ENCODE data around the gene SLC12A7.

Gene SLC12A7

GRCh38 chr5:1047332-1047965 is 64.4 kb downstream of the SLC12A7 start:
- no peak for DNase-seq

- no peak for DNase-seq
Observed at GRCh38 chr5:1045960-1046560, 65.8 kb downstream of the SLC12A7 start.

GRCh38 chr5:1044117-1044516 is 67.7 kb downstream of the SLC12A7 start:
- no peak for DNase-seq

- no peak for DNase-seq
Observed at GRCh38 chr5:1043327-1043726, 68.5 kb downstream of the SLC12A7 start.

GRCh38 chr5:1042626-1043025 is 69.2 kb downstream of the SLC12A7 start:
- no peak for DNase-seq

GRCh38 chr5:1041225-1042143 is 70.4 kb downstream of the SLC12A7 start:
- no peak for DNase-seq

- DNase-seq = no peak
Observed at GRCh38 chr5:1040571-1040970, 71.3 kb downstream of the SLC12A7 start.

GRCh38 chr5:1039706-1040260 is 72.1 kb downstream of the SLC12A7 start:
- no peak for DNase-seq

- DNase-seq = no peak
Observed at GRCh38 chr5:1039210-1039548, 72.7 kb downstream of the SLC12A7 start.

GRCh38 chr5:1038417-1039209 is 73.2 kb downstream of the SLC12A7 start:
- no peak for DNase-seq

- DNase-seq = no peak
Observed at GRCh38 chr5:1037671-1038416, 74.0 kb downstream of the SLC12A7 start.

- no peak for DNase-seq
Observed at GRCh38 chr5:1037123-1037670, 74.7 kb downstream of the SLC12A7 start.

GRCh38 chr5:1036504-1037122 is 75.2 kb downstream of the SLC12A7 start:
- DNase-seq = no peak

GRCh38 chr5:1035421-1036405 is 76.2 kb downstream of the SLC12A7 start:
- no peak for DNase-seq

GRCh38 chr5:1034986-1035385 is 76.9 kb downstream of the SLC12A7 start:
- no peak for DNase-seq

GRCh38 chr5:1034421-1034905 is 77.4 kb downstream of the SLC12A7 start:
- DNase-seq = no peak

GRCh38 chr5:1033606-1034420 is 78.0 kb downstream of the SLC12A7 start:
- DNase-seq = no peak

- no peak for DNase-seq
Observed at GRCh38 chr5:1033178-1033577, 78.7 kb downstream of the SLC12A7 start.

- no peak for DNase-seq
Observed at GRCh38 chr5:1032551-1033027, 79.3 kb downstream of the SLC12A7 start.

Measured in activated T-cell treated with anti-CD3 and anti-CD28 coated beads, Interleukin-2, amount 50 U/mL, for 48 hours (primary cell).